K562 treated with DMSO at 1 percent for 12 hours (cell line): ENCODE data around the gene TEX30. TPM values are rescaled to one million over a fixed set of nuclear protein-coding genes. Genes with fewer than 3 reads are reported as not detected.

Experiments
- total RNA-seq: library from RNA; unstranded; fragments of 300-600 nt; gene quantifications from 2 replicates; pipeline ENCODE4 v1.2.3, GENCODE V29; 2022; ENCODE audit not compliant: insufficient read depth

TEX30 gene
- 21.2 and 28.0 TPM in 2 replicates for total RNA-seq

GRCh38 chr13:102773441-102774213, at the start of gene TEX30:
Gene TEX30, minus strand, starts transcription at chr13:102773786. Its CDS starts 3,760 bp downstream, at chr13:102770026.

DNA sequence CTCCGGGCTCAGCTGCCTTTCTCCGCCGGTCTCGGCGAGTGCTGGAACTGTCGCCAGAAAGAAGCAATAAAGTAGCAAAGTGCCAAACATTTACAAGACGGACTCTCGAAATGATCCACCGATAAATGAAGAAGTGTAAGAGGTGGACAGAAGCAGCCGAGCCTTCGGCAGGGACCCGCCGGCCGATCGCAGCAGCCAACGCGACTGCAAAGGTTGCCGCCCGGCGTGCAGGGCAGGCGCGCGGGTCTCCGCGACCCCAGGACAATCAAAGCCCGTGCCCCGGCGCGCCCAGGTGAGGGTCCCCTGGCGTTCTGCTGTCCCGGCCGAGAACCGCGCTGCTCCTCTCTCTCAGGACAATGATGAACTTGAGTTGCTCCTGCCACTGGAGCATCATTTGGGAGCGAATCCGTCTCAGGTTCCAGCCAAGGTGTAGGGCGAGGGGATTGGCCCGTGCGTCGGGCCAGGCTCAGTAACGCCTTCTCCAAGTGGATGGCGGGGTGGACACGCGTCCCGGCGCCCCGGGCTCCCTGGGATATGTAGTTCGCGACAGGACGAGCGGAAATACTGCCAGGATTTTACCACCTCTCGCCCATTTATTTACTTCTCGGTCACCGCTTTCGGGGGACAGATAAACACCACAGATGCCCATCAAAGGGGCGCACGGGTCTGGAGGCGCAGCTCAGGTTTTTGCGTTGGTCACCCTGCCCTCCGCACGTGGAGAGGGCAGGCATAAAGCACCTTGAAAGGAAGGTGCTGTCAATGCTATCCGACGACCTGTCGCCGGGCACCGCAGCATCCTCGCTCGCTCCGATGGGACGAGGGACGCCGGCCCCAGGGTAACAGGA, 25.2 kb upstream of the TEX30 start, which contains the start of the genes BIVM and POGLUT2:
BIVM (plus strand) TSS at position 539 of the 845 bp plus-strand sequence. CDS start 8,149 bp downstream, outside the sequence.
POGLUT2 (minus strand) TSS at position 396 of the 845 bp plus-strand sequence; CDS start at position 90, 306 bp downstream.

Other genes starting within 250 kb of the TEX30 start
- gene TPP2, start 176.8 kb downstream of the TEX30 start, total RNA-seq = 6.1 and 22.2 TPM in 2 replicates
- not detected in 2 replicates for gene METTL21C, start 78.7 kb downstream of the TEX30 start, total RNA-seq
- gene POGLUT2, start 25.2 kb upstream of the TEX30 start, total RNA-seq = 12.7 and 23.1 TPM in 2 replicates
- gene BIVM, start 25.3 kb upstream of the TEX30 start, total RNA-seq = 7.2 and 11.8 TPM in 2 replicates
- gene ERCC5, start 72.2 kb upstream of the TEX30 start, total RNA-seq = 13.6 and 29.9 TPM in 2 replicates